ENCODE data around the gene PSMF1.

The PSMF1 gene

GRCh38 chr20:1118336-1119127, at the start of gene PSMF1:
Gene PSMF1 (plus strand): TSS chr20:1118602. CDS start chr20:1118774, 172 bp downstream.
- FAIRE-seq = peak; percentile 69

- no peak for FAIRE-seq
Measured at GRCh38 chr20:1072258-1072657, 46.1 kb upstream of the PSMF1 start.

- FAIRE-seq = no peak
Measured at GRCh38 chr20:1075616-1076015, 42.8 kb upstream of the PSMF1 start.

GRCh38 chr20:1081891-1082290, 36.5 kb upstream of the PSMF1 start:
- FAIRE-seq = no peak

- FAIRE-seq = no peak
Measured at GRCh38 chr20:1083431-1084080, 34.8 kb upstream of the PSMF1 start.

- no peak for FAIRE-seq
Measured at GRCh38 chr20:1085492-1086276, 32.7 kb upstream of the PSMF1 start.

GRCh38 chr20:1086277-1087213, 31.9 kb upstream of the PSMF1 start:
- FAIRE-seq = no peak

- no peak for FAIRE-seq
Measured at GRCh38 chr20:1087311-1087905, 31.0 kb upstream of the PSMF1 start.

- no peak for FAIRE-seq
Measured at GRCh38 chr20:1094751-1095150, 23.7 kb upstream of the PSMF1 start.

GRCh38 chr20:1101533-1101932, 16.9 kb upstream of the PSMF1 start:
- no peak for FAIRE-seq

- FAIRE-seq = no peak
Measured at GRCh38 chr20:1102016-1102415, 16.4 kb upstream of the PSMF1 start.

GRCh38 chr20:1103751-1104150, 14.7 kb upstream of the PSMF1 start:
- no peak for FAIRE-seq

GRCh38 chr20:1105599-1106194, 12.7 kb upstream of the PSMF1 start:
- FAIRE-seq = no peak

- FAIRE-seq = no peak
Measured at GRCh38 chr20:1107176-1107575, 11.2 kb upstream of the PSMF1 start.

GRCh38 chr20:1108437-1108920, 9.9 kb upstream of the PSMF1 start:
- no peak for FAIRE-seq

GRCh38 chr20:1112908-1113307, 5.5 kb upstream of the PSMF1 start:
- no peak for FAIRE-seq

GRCh38 chr20:1118004-1118335, 432 bp upstream of the PSMF1 start:
- no peak for FAIRE-seq

- FAIRE-seq = no peak
Measured at GRCh38 chr20:1119128-1119505, 715 bp downstream of the PSMF1 start.

- FAIRE-seq = no peak
Measured at GRCh38 chr20:1119524-1119923, 1.1 kb downstream of the PSMF1 start.

GRCh38 chr20:1121429-1121828, 3.0 kb downstream of the PSMF1 start:
- FAIRE-seq = no peak

All from G401.6 (cell line).